Suppressor macrophage treated with lipopolysaccharide for 1 hour (primary cell): ENCODE results near the gene SOX18.
"Not testable (repeated sequence)": the region's sequence is repeated elsewhere in the genome, so short reads cannot be mapped to it uniquely, and the experiment has no call there.

Experiments used
- DNase-seq, 3 donors: peaks; one replicate each; pipeline ENCODE4 v3.0.0-alpha.2; 2020 to 2022

The SOX18 gene

GRCh38 chr20:64015635-64016034 lies 33.8 kb downstream of the SOX18 start:
- DNase-seq: no peak

GRCh38 chr20:64012385-64013154 lies 36.9 kb downstream of the SOX18 start:
- not testable (repeated sequence) for DNase-seq

- DNase-seq: no peak
These were observed 38.1 kb downstream of the SOX18 start for GRCh38 chr20:64011366-64011779.

GRCh38 chr20:64010711-64011237 lies 38.7 kb downstream of the SOX18 start:
- no peak for DNase-seq

GRCh38 chr20:64009811-64010387 lies 39.5 kb downstream of the SOX18 start:
- DNase-seq: no peak

- no peak for DNase-seq
These were observed 42.5 kb downstream of the SOX18 start for GRCh38 chr20:64006902-64007301.

GRCh38 chr20:64006490-64006889 lies 42.9 kb downstream of the SOX18 start:
- no peak for DNase-seq

- DNase-seq: no peak
These were observed 44.0 kb downstream of the SOX18 start for GRCh38 chr20:64005394-64005793.

- no peak for DNase-seq
These were observed 45.3 kb downstream of the SOX18 start for GRCh38 chr20:64003960-64004725.

- DNase-seq: no peak
These were observed 47.8 kb downstream of the SOX18 start for GRCh38 chr20:64001607-64002011.

- DNase-seq: no peak
These were observed 48.5 kb downstream of the SOX18 start for GRCh38 chr20:64000906-64001305.
